IMR-90 (cell line): ENCODE results near the gene NOS3. TPM values are rescaled to one million over a fixed set of nuclear protein-coding genes. Genes with fewer than 3 reads are reported as not detected.

Source experiments
- ATAC-seq: fragments of 200-7000 bp; cut with Tn5 transposase; 2 replicates; pipeline ENCODE4 v1.9.1; 2020; ENCODE audit warnings: low read depth, mild to moderate bottlenecking, moderate library complexity
- BruUV-seq: library from RNA; stranded (reverse); fragments of 400-500 nt; replicated peaks from 2 replicates; lab custom pipeline; 2021; lab: Mats Ljungman, UMichigan
- CTCF ChIA-PET: fragments of 300-600 bp; formaldehyde crosslinking; extraction: SDS; loops from one replicate; lab custom pipeline; 2021; ENCODE audit warnings: antibody characterized with exemption; lab: Yijun Ruan, JAX
- POLR2A ChIA-PET: fragments of 300-600 bp; sonication (Branson Sonifier 250); formaldehyde crosslinking; loops from one replicate; lab custom pipeline; 2022; ENCODE audit warnings: antibody characterized with exemption; ENCODE audit not compliant: unreplicated experiment; lab: Charles Lee
- DNase-seq: peaks from one replicate; pipeline ENCODE4 v3.0.0; 2013
- H2AFZ ChIP-seq: replicated peaks from 2 replicates; pipeline ENCODE3; 2013; ENCODE audit warnings: low read length, mild to moderate bottlenecking; ENCODE audit not compliant: poor library complexity
- H2AK5ac ChIP-seq: 2 replicates; pipeline ENCODE4 v1.6.1; 2013; ENCODE audit warnings: low read depth, low read length, inconsistent platforms
- H2AK9ac ChIP-seq: replicated peaks from 2 replicates; pipeline ENCODE3; 2013; ENCODE audit warnings: mild to moderate bottlenecking, low read depth, low read length, moderate library complexity; ENCODE audit not compliant: poor library complexity
- H2BK120ac ChIP-seq: 2 replicates; pipeline ENCODE4 v1.6.1; 2013; ENCODE audit warnings: low read depth, low read length, inconsistent platforms
- H2BK15ac ChIP-seq: 3 replicates; pipeline ENCODE4 v1.6.1; 2013; ENCODE audit warnings: low read depth, low read length, inconsistent platforms
- H2BK20ac ChIP-seq: 2 replicates; pipeline ENCODE4 v1.6.1; 2013; ENCODE audit warnings: low read depth, mild to moderate bottlenecking, inconsistent platforms, low read length, moderate library complexity
- H2BK5ac ChIP-seq: 2 replicates; pipeline ENCODE4 v1.6.1; 2013; ENCODE audit warnings: mild to moderate bottlenecking, low read depth, low read length, inconsistent platforms; ENCODE audit not compliant: poor library complexity, severe bottlenecking
- H3K14ac ChIP-seq: replicated peaks from 2 replicates; pipeline ENCODE4 v1.6.1; 2013; ENCODE audit warnings: low read depth, low read length, inconsistent platforms
- H3K18ac ChIP-seq: 2 replicates; pipeline ENCODE4 v1.6.1; 2013; ENCODE audit warnings: low read depth, low read length, control low read depth
- H3K23ac ChIP-seq: 2 replicates; pipeline ENCODE4 v1.6.1; 2013; ENCODE audit warnings: low read depth, low read length, inconsistent platforms
- H3K27ac ChIP-seq: 2 replicates; pipeline ENCODE4 v1.5.1; 2013; ENCODE audit warnings: mild to moderate bottlenecking, control low read depth, low read length; ENCODE audit not compliant: insufficient read depth
- H3K27me3 ChIP-seq: 2 replicates; pipeline ENCODE4 v1.6.1; 2013; ENCODE audit warnings: low read length; ENCODE audit not compliant: control insufficient read depth, insufficient read depth
- H3K36me3 ChIP-seq: 2 replicates; pipeline ENCODE4 v1.6.1; 2013; ENCODE audit warnings: low read length, mixed read lengths; ENCODE audit not compliant: control insufficient read depth, insufficient read depth
- H3K4ac ChIP-seq: 2 replicates; pipeline ENCODE4 v1.6.1; 2013; ENCODE audit warnings: low read depth, low read length, inconsistent platforms
- H3K4me1 ChIP-seq: 2 replicates; pipeline ENCODE4 v1.6.1; 2013; ENCODE audit warnings: low read length, mixed read lengths; ENCODE audit not compliant: control insufficient read depth, insufficient read depth
- H3K4me2 ChIP-seq: 2 replicates; pipeline ENCODE4 v1.6.1; 2013; ENCODE audit warnings: low read depth, mild to moderate bottlenecking, control low read depth, low read length, moderate library complexity
- H3K4me3 ChIP-seq: 2 replicates; pipeline ENCODE4 v1.5.1; 2013; ENCODE audit warnings: low read depth, mild to moderate bottlenecking, control low read depth, low read length, moderate library complexity; ENCODE audit not compliant: insufficient read depth
- H3K56ac ChIP-seq: 2 replicates; pipeline ENCODE4 v1.6.1; 2013; ENCODE audit warnings: low read length, inconsistent platforms; ENCODE audit not compliant: insufficient read depth; ENCODE audit errors: extremely low read depth
- H3K79me1 ChIP-seq, 2 experiments: 2 replicates each; pipeline ENCODE4 v1.6.1; 2013; ENCODE audit warnings: low read length in 2 of 2, inconsistent platforms in 1 of 2, low read depth in 1 of 2
- H3K9ac ChIP-seq: 2 replicates; pipeline ENCODE4 v1.6.1; 2013; ENCODE audit warnings: low read depth, low read length, control low read depth
- H3K9me1 ChIP-seq: 2 replicates; pipeline ENCODE4 v1.6.1; 2013; ENCODE audit warnings: low read length, inconsistent platforms; ENCODE audit not compliant: insufficient read depth
- H3K9me3 ChIP-seq: 2 replicates; pipeline ENCODE4 v1.6.1; 2013; ENCODE audit warnings: low read length; ENCODE audit not compliant: control insufficient read depth, insufficient read depth
- H4K20me1 ChIP-seq: 2 replicates; pipeline ENCODE4 v1.6.1; 2013; ENCODE audit warnings: low read length, inconsistent platforms; ENCODE audit not compliant: insufficient read depth
- H4K5ac ChIP-seq: 2 replicates; pipeline ENCODE4 v1.6.1; 2013; ENCODE audit warnings: mild to moderate bottlenecking, low read depth, low read length, control low read depth
- H4K8ac ChIP-seq, 2 experiments: 2 replicates each; pipeline ENCODE4 v1.6.1; 2013; ENCODE audit warnings: low read depth in 2 of 2, low read length in 2 of 2, control low read depth in 1 of 2, inconsistent platforms in 1 of 2
- H4K91ac ChIP-seq: 2 replicates; pipeline ENCODE4 v1.6.1; 2013; ENCODE audit warnings: low read depth, low read length, inconsistent platforms; ENCODE audit not compliant: insufficient read depth
- BHLHE40 ChIP-seq: fragments of 150-350 bp; IDR thresholded peaks from 2 replicates; pipeline ENCODE4 v1.6.1; 2016; ENCODE audit warnings: mild to moderate bottlenecking, low read depth, low read length
- CEBPB ChIP-seq: IDR thresholded peaks from 2 replicates; pipeline ENCODE4 v1.6.1; 2012; ENCODE audit warnings: low read depth, low read length, improper control_type of control experiment
- CHD1 ChIP-seq: IDR thresholded peaks from 2 replicates; pipeline ENCODE4 v1.6.1; 2012; ENCODE audit warnings: low read depth, low read length, improper control_type of control experiment
- ELK1 ChIP-seq: fragments of 150-350 bp; IDR thresholded peaks from 2 replicates; pipeline ENCODE4 v1.6.1; 2016; ENCODE audit warnings: low read depth, mild to moderate bottlenecking, low read length, moderate library complexity, borderline replicate concordance
- FOS ChIP-seq: fragments of 150-350 bp; IDR thresholded peaks from 2 replicates; pipeline ENCODE4 v1.6.1; 2016; ENCODE audit warnings: low read depth, low read length
- MAFK ChIP-seq: IDR thresholded peaks from 2 replicates; pipeline ENCODE4 v1.6.1; 2012; ENCODE audit warnings: low read depth, low read length, improper control_type of control experiment
- MAZ ChIP-seq: IDR thresholded peaks from 2 replicates; pipeline ENCODE4 v1.6.1; 2012; ENCODE audit warnings: low read depth, mild to moderate bottlenecking, low read length, improper control_type of control experiment, moderate library complexity, borderline replicate concordance
- MXI1 ChIP-seq: IDR thresholded peaks from 2 replicates; pipeline ENCODE4 v1.6.1; 2012; ENCODE audit warnings: low read depth, mild to moderate bottlenecking, low read length, moderate library complexity, borderline replicate concordance
- NFE2L2 ChIP-seq: fragments of 150-350 bp; IDR thresholded peaks from 2 replicates; pipeline ENCODE4 v1.6.1; 2016; ENCODE audit warnings: low read depth, mild to moderate bottlenecking, low read length
- POLR2A ChIP-seq: IDR thresholded peaks from 2 replicates; pipeline ENCODE4 v1.6.1; 2012; ENCODE audit warnings: mild to moderate bottlenecking, low read depth, low read length
- RAD21 ChIP-seq: IDR thresholded peaks from 2 replicates; pipeline ENCODE4 v1.6.1; 2012; ENCODE audit warnings: low read length, improper control_type of control experiment
- RCOR1 ChIP-seq: IDR thresholded peaks from 2 replicates; pipeline ENCODE4 v1.6.1; 2012; ENCODE audit warnings: mild to moderate bottlenecking, low read length, improper control_type of control experiment; ENCODE audit not compliant: insufficient replicate concordance
- SMC3 ChIP-seq: fragments of 150-350 bp; IDR thresholded peaks from 2 replicates; pipeline ENCODE4 v1.6.1; 2016; ENCODE audit warnings: low read depth, mild to moderate bottlenecking, antibody characterized with exemption, low read length, moderate library complexity
- WGBS, 2 experiments: methylation state at CpG; one replicate each; pipeline versions ENCODE4 v1.1.5 to v1.1.7; 2013; ENCODE audit warnings: missing lambda C conversion rate in 2 of 2; ENCODE audit not compliant: insufficient read length in 1 of 2; ENCODE audit errors: extremely low coverage in 2 of 2; 5-methylcytosine and 5-hydroxymethylcytosine counted together
- dilution Hi-C: fragments of 300-500 bp; cut with HindIII; formaldehyde crosslinking; loops from one replicate; pipeline ENCODE4 v1.14.3; 2018; ENCODE audit warnings: low sequenced_read_pairs; ENCODE audit not compliant: unreplicated experiment
- in situ Hi-C: fragments of 300-500 bp; cut with MboI; formaldehyde crosslinking; loops from 3 replicates; pipeline ENCODE4 v1.14.3; 2019; ENCODE audit warnings: low sequenced_read_pairs, inconsistent platforms, mixed read lengths
- intact Hi-C: fragments of 100-400 bp; cut with micrococcal nuclease; formaldehyde crosslinking; loops from 2 replicates; pipeline ENCODE4 v1.10.0; 2022
- polyA plus RNA-seq, 3 experiments: library from polyadenylated mRNA; depleted of rRNA; stranded (reverse); fragments of >200 nt; gene quantifications; 2 replicates each; pipeline ENCODE4 v1.2.3, GENCODE V29; 2012; ENCODE audit warnings: low replicate concordance in 1 of 3
- total RNA-seq: library from RNA; depleted of rRNA; stranded (reverse); fragments of >200 nt; gene quantifications from 2 replicates; pipeline ENCODE4 v1.2.3, GENCODE V29; 2012
- TF ChIP-seq, protein P1 (sequence below): conservative IDR thresholded peaks from 2 replicates; pipeline ENCODE4 v1.5.1; 2012; ENCODE audit warnings: mild to moderate bottlenecking, low read depth, low read length, improper control_type of control experiment

Gene NOS3
- total and polyA plus RNA-seq, 2 of the 4 experiments (the other 2 are of a cell fraction), result 0.72 to 2.0 TPM

- Histone ChIP-seq H3K23ac (no peak overlapping the region), H3K9me3 (no peaks in the 10 kb centered on the region), H3K18ac (no peak overlapping the region), H3K79me1 (no peaks in the 10 kb centered on the region), H3K27ac (no peak overlapping the region), H3K9ac (no peak overlapping the region), H2BK5ac (no peak overlapping the region), H3K14ac (no peak overlapping the region), H3K27me3 (peaks cover 16% of the 10 kb centered on the region), H3K36me3 (no peaks in the 10 kb centered on the region; the same call in 1 of the 2 replicates), H4K91ac (no peak overlapping the region), H4K20me1 (no peaks in the 10 kb centered on the region; the same call in 1 of the 2 replicates), H2AFZ (no peak overlapping the region), H4K5ac (no peak overlapping the region), H4K8ac (no peak overlapping the region), H3K9me1 (no peaks in the 10 kb centered on the region), H2BK120ac (no peak overlapping the region), H2BK20ac (no peak overlapping the region), H2BK15ac (no peak overlapping the region), H3K4me2 (no peak overlapping the region), H2AK5ac (no peak overlapping the region), H2AK9ac (no peak overlapping the region), H3K56ac (no peak overlapping the region), H3K4me3 (no peak overlapping the region), H3K4ac (no peak overlapping the region), H3K4me1 (peaks cover 13% of the 10 kb centered on the region; the same call in 1 of the 2 replicates)
- DNase-seq (no peak), ATAC-seq (no peak)
- intact Hi-C loops, result no loop called here
- WGBS, 2 experiments, result 87% methylated on average over 10 of the region's 16 CpGs; no CpG with 5 or more reads in 1 of the 2 experiments
- TF ChIP-seq RAD21 (no peak), BHLHE40 (no peak), MAZ (no peak), MAFK (no peak), CEBPB (no peak), ELK1 (no peak), CHD1 (no peak), MXI1 (no peak), SMC3 (no peak), RCOR1 (no peak), NFE2L2 (no peak), FOS (no peak), POLR2A (no peak)
- TF ChIP-seq, protein P1, sequence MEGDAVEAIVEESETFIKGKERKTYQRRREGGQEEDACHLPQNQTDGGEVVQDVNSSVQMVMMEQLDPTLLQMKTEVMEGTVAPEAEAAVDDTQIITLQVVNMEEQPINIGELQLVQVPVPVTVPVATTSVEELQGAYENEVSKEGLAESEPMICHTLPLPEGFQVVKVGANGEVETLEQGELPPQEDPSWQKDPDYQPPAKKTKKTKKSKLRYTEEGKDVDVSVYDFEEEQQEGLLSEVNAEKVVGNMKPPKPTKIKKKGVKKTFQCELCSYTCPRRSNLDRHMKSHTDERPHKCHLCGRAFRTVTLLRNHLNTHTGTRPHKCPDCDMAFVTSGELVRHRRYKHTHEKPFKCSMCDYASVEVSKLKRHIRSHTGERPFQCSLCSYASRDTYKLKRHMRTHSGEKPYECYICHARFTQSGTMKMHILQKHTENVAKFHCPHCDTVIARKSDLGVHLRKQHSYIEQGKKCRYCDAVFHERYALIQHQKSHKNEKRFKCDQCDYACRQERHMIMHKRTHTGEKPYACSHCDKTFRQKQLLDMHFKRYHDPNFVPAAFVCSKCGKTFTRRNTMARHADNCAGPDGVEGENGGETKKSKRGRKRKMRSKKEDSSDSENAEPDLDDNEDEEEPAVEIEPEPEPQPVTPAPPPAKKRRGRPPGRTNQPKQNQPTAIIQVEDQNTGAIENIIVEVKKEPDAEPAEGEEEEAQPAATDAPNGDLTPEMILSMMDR, result no peak
- ChIA-PET CTCF (interaction anchor here (0.9 kb wide), 1 partner anchor 24 kb away, joined by 3 read pairs; no protein-coding TSS in a partner anchor), POLR2A (no interaction called here)
- BruUV-seq, result no TSS peak
- in situ Hi-C loops, result no loop called here
- dilution Hi-C loops, result no loop called here
Measured at GRCh38 chr7:150965273-150965830, 25.5 kb upstream of the NOS3 start.
